HG03060 (cell line): Measurements from ENCODE around the gene BARHL1.

ENCODE experiments used
- ATAC-seq: cut with Tn5 transposase; IDR thresholded peaks from one replicate; pipeline ENCODE4 v1.9.1; 2021; ENCODE audit warnings: low read depth, moderate number of reproducible peaks; ENCODE audit not compliant: unreplicated experiment

The BARHL1 gene

DNA sequence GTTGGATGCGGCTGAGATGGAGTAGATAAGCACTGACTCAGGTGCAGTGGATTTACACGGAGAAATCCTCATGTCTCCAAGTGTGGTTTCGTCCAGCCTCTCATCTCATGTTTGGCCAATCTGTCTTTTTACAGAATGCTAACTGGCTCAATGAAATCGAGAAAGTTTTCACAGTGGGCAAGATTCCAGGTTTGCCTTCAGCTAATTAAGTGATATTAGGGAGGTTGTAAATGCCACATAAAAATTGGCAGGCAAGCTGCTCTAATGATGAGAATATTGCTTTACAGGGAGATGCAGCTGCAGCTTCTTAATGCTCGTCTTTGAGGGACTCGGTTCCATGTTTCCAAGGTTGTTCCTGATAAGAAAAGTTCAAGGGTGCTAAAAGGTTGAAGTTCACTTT lies 23.7 kb downstream of the BARHL1 start:
- ATAC-seq, result no peak

DNA sequence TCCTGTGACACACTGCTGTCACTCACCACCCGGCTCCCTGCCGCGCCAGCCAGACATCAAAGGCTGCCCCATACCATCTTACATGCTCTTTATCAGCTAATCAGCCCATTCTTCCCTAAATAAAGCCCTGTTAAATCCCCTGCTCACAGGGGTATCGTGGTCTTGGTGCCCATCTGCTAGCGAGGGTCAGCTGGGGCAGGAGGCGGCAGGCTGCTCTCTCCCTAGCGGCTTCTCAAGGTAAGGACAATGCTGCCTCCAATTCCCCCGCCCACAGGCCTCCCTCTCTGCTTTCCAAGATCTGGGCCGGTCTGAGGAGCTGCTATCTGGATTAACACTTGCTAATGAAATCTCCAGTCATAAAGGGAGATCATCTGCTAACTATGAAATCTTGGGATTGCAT lies 26.8 kb downstream of the BARHL1 start:
- no peak for ATAC-seq

DNA sequence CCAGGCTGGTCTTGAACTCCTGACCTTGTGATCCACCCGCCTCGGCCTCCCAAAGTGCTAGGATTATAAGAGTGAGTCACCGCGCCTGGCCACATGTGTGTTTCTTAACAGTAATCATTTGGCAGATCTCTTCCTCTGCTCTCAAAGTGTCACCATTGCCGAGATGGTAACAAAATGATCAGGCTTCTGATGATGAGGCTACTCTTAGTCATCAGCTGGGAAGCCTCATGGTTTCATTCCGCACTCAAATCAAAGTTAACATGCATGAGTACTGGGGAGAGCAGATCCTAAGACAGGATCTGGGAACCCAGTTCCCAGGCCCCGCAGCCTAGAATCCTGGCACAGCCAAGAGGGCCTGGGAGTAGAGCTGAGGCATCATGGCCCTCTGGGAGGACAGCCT lies 27.4 kb downstream of the BARHL1 start:
- ATAC-seq, result no peak

DNA sequence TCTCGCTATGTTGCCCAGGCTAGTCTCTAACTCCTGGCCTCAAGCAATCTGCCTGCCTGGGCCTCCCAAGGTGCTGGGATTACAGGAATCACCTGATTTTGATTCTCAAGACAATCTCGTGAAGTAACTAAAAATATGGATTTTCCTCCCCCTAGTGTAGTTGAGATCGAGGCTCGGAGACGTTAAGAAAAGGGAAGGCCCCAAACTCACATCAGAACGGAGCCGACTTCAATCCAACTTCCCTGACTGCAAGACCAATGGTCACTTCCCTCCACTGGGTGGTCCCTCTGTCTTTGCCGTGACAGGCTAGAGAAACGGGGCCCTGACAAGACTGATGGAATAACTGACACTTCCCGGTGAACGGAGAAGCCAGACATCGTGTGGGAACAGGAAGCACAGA lies 28.3 kb downstream of the BARHL1 start:
- no peak for ATAC-seq

DNA sequence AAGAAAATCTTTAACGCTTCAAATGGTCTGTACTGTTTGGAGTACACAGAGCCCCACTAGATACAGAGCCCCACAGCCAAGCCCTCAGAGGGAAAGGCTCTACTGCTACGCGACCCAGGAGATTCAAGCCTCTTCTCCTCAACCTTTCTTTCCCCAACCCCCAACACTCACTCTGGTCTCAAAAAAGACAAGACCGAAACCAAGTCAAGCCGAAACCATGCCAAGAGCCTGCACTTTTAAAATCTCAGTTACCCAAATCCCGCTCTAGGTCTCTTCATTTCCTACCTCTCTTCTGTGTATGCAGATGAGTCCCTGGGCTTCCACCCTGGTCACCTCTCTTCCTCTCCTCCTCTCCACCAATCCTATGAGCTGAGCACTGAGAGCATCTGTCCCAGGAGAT lies 31.9 kb downstream of the BARHL1 start:
- ATAC-seq, result no peak

DNA sequence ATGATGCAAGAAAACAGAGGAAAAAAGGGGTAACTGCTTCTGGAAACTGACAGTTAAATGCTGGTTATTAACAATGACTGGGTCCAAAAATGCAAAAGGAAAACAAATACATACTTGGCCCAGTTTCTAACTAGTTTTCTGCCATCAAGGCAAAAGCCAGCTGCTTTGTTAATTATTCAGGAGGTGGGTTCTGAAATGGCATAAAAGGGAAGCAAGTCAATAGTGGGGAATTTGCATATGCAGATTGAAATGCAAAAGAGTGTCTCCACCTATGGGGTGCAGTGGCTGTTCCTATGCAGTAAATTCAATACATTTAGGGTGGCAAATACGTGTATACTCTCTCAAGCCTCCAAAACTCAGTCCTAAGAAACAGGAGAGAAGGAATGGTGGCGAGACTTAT lies 33.4 kb downstream of the BARHL1 start:
- ATAC-seq, result no peak

DNA sequence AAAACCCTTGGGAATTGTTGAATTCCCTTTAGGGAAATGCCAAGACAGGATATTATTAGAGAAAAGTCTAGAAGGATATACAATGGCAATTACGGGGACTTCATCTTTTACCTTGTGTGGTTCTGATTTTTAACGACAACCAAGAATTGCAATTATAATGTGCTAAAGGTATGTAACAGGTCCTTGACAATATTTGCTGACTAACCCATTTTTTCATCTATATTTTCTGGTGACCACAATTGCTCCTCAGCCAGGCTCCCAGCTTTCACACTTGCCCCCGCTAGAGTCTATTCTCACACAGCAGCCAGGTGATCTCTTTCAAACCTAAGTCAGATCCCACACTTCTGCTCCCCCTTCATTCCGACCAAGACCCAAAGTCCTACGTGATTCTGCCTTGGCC lies 34.3 kb downstream of the BARHL1 start:
- no peak for ATAC-seq

DNA sequence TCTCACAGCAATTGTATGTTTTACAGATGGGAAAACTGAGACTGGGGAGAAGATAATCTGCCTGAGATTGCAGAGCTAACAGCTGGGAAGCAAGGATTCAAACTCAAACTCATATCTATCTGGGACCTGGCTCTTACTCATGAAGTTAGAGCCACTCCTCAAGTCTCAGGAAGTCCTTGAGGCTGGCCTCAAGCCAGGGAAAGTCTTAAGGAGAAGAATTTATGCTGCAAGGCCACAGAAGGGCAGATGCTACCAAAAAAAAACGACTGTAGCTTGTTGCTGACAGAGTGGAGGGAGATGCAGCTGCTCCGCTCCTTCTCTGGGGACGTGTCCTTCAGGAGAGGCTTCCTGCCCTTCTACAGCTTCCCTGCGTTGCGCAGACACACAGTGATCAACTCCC lies 39.8 kb downstream of the BARHL1 start:
- no peak for ATAC-seq

DNA sequence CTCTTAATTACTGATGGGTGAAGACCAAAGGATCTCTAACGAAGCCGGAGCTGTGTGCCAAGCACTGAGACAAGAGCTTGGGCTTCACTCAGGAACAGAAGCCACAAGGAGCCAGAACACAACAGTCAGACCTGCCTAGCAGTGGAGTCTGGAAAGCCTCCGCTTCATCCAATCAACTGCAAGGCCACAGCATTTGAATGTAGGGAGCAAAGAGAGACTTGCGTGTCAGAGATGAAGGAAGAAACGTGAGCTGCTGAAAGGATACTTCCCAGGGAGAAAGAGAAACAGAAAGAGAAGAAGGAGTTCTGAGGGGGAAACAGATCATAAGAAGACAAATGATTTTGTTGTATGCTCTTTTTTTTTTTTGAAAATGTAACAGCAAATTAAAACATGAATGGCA lies 43.9 kb downstream of the BARHL1 start:
- no peak for ATAC-seq

DNA sequence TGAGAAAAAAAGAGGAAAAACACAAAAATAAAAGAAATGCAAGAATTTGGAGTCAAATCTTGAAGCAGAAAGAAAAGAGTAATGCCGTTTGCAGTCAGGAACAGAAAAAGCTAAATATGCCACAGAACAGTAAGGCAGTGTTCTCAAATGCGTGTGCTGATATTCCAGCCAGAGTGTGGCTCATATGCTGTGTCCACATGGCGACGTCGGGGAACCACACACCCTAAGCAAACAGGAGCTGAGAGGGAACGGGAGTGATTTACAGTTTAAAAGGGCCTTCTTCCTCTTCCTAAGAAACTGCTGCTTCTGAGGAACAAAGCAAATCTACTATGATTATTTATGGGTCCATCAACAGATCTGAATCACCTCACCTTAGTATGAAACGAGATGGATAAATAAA lies 44.7 kb downstream of the BARHL1 start:
- no peak for ATAC-seq

DNA sequence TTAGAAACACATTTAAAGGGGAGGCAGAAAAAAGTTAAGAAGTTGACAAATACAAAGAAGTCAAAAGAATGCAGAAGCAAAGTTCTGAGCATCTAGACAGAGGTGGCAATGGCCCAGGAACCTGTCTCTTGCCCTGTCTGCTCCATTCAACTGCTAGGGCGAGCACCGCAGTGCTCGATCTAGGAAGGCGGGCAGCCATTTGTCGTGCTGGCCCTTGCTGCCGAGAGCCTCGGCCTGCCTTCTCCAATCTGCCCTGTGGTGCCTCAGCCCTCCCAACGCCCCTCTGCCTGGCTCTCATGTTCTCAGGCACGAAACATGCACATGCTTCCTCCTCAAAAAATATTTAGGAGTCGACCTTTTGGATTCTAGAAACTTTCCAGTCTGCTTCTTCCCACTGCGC lies 45.2 kb downstream of the BARHL1 start:
- ATAC-seq, result no peak

DNA sequence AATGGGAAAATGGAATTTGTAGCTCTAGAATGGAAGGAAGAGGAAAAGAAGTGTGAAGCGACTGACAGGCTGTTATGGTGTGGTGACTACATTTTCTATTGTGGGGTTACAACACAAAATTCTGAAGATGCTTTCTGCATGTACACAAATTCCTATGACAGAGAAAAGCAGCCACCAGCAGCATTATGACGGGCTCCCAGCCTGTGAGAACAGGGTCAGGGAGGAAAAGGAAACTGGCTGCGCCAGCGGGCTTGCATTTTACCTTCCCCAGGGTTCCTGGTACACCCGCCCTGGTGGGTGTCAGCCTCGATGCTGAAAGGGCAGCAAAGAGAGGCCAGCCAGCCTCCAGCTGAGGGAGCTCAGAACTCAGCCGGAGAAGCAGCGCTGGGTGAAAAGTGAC lies 46.3 kb downstream of the BARHL1 start:
- no peak for ATAC-seq

DNA sequence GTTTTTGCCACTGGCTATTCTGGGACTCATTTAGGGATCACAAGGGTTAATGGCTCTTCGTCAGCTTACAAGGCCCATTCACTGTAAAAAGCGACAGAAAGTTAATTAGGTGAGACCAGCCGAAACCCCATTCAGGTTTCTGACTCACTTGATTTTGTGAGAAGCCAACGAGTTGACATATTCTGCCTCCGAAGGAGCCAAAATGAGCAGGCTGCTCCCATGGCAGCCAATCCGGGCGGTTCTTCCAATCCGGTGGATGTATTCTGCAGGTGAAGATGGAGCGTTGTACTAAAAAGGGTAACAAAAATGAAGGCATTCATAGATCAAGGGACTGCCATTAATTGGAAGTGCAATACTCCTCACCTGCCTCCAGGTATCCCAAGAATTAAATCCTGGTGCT lies 47.7 kb downstream of the BARHL1 start:
- no peak for ATAC-seq

DNA sequence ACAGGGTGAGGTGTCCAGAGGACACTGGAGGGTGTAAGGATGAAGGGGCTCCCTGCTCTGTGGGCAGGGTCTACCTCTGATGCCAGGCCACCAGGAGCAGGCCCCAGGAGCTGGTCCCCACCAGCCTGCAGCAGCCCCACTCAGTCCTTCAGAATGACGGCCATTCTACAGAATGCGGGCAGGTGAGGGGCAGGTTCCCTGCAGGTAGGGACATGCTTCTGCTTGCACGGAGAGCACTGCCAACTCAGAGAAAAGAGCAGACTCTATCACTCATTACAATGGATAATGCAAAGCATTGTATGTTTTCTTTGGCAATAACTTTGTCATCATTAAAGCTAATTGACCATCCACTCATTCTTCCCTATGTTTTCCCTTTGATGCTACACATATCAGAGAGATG lies 48.4 kb downstream of the BARHL1 start:
- no peak for ATAC-seq

DNA sequence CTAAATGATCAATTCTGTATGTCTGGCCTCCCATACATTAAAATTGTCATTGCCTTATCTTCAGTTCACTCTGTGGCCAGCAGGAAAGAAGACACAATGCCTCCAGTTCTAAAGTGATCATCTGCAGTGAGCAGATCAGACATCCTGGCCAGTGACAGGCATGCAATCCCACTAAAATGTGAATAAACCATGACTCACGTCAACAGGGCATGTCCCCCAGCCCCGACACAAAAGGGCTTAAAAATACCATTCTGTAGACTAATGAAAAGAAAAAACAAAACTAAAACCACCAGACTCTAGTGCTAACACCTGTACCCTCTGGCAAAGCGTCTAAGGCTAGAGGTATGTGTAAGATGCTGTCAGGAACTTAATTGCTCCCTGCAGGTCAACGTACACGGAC lies 48.9 kb downstream of the BARHL1 start:
- no peak for ATAC-seq

DNA sequence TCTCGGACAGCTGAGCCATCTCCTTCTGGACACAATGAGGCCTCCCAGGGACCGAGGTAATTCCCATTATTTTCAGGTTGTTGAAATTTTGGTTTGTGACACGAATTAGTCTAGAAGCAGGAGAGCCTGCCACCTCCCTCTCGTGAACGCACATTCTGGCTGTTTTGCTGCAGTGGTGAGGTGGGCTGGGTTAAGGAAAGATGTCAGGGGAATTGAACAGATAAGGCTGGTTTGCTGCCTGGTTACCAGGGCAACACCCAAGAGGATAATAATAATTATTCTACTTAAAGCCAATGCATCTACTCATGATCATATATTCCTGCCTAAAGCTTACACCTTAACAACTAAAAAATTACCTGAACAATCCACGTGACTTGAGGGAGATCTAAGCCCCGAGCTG lies 49.3 kb downstream of the BARHL1 start:
- ATAC-seq, result no peak

DNA sequence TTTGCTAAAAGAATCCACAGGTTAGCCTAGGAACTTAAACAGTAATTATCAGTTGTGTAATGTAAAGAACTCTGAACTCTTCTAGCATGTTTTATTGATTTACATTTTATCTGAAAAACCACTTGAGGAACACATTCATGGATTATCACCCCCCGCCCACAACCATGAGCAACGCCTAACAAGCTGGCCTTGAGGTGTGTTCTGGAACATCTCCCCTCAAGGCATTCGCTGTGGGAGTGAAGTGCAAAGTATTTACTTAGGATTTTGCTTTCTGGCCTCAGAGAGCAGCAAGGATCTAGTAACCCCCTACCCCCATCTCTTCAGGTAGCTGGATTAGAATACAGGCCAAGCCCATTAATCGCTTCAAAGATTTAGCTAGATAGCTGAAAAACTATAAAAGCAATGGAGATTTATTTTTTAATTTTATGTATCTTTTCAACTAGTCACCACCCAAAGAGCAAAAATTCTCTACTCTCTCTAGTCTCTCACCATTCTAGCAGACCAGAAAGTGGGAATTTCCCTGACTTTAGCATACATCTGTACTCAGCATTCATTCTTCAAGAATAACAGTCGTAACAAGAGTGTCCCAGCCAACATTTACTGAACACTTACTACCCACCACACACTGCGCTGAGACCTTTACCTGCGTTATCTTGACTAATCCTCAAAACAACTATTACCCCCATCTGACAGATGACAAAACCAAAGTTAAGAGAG lies 50.2 kb downstream of the BARHL1 start:
- no peak for ATAC-seq

DNA sequence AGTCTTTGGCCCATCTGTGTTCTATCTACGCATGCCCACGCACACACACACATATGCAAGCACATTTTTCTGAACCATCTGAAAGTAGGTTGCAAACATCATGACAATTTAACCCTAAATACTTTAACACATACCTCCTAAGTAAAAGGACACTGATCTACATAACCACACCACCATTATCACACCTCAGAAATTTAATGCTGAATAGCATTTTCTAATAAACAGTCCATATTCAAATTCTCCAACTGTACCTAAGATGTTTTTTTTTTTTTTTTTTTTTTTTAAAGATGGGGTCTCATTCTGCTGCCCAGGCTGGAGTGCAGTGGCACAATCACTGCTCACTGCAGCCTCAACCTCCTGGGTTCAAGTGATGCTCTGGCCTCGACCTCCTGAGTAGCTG lies 51.9 kb downstream of the BARHL1 start:
- no peak for ATAC-seq

DNA sequence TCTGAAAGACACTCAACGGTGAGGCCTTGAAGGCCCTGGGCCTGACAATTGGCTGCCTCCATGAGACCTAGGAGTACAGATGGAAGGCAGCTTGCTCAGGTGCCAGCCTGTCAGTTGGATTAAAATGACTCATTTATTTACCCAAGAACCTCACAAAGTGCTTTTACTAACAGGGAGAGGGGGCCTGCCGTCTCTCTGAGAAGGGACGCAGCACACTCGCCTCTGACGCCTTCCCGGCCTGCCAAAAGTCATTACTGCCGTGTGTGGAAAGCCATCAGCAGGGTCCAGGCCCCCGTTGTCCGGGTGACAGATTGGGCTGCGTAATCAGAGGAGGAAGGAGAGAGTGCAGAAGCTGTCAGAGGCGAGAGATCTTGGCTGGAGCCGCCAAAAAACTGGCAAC lies 54.9 kb downstream of the BARHL1 start:
- ATAC-seq, result no peak

DNA sequence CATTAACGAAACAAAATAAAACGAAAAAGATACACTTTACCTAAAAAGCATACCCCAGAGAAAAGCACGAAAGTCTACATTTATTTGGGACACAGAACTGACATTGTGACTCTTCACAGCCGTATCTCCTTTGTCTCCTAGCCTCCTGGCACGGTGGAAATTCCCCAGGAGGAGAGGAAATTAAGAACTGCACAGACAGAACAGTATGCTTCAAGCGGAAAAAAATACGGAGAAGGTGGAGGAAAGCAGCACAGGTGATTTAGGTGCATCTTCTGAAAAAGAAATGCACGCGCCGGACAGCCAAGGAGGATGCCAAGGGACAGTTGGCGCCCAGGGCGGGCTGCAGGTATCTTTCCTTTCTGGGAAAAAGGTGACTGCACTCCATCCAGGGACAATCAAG lies 55.4 kb downstream of the BARHL1 start:
- no peak for ATAC-seq

DNA sequence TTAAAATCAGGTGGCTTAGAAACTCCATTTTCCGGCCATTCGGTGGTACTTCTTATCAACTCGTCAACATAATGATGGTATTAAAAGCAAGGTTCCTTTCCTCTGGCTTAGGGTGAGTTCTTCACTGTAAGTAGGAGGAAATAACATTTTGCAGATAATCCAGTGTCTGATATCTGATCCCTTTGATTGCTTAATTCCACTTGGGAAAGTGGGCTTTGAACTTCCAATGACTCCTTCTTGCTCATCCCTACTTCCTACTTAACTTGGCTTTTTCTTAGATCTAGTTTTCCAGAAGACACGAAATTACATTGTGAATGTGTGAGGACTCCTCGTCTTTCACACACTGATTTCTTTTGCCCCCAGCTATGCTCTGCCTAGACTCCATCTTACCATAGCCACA lies 55.8 kb downstream of the BARHL1 start:
- ATAC-seq, result no peak

DNA sequence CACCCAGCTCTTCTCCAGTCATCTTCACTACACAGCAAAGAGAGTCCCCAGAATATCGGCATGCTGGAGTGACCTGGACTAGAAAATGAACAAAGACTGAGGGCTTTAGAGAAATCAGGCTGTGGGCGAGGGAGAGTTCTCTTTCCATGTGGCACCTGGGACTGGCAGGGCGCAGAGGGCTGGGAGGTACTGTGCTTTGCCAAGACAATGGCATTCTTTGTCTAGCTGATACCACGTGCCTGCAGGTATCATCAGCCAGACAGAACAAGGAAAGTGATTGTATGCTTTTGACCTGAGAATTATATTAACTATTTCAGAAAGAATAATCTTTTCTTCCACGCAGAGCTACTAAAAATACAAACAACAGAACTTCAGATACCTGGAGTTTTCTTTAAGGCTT lies 56.9 kb downstream of the BARHL1 start:
- no peak for ATAC-seq
